Panc1 (cell line): ENCODE measurements around the gene FAAP20.

ENCODE experiments used
- CTCF ChIP-seq: fragments of 450-650 bp; IDR thresholded peaks from 2 replicates; pipeline ENCODE4 v1.5.1; 2017; ENCODE audit warnings: mild to moderate bottlenecking
- POLR2AphosphoS5 ChIP-seq: IDR thresholded peaks from 2 replicates; pipeline ENCODE4 v1.6.1; 2012; ENCODE audit warnings: mild to moderate bottlenecking, low read depth, low read length, moderate library complexity
- SIN3A ChIP-seq: IDR thresholded peaks from 2 replicates; pipeline ENCODE4 v1.6.1; 2012; ENCODE audit warnings: low read depth, mild to moderate bottlenecking, low read length, moderate library complexity, borderline replicate concordance; ENCODE audit not compliant: insufficient read depth

GRCh38 chr1:2202008-2202575, 7.5 kb upstream of the FAAP20 start:
- TF ChIP-seq CTCF = no peak
- TF ChIP-seq POLR2AphosphoS5 = no peak
- no peak for TF ChIP-seq SIN3A
